HEK293 (cell line): ENCODE measurements around the gene DCHS2.

ENCODE experiments used
- CTCF ChIA-PET: fragments of 350-600 bp; formaldehyde crosslinking; extraction: SDS; loops from one replicate; lab custom pipeline; 2021; ENCODE audit warnings: antibody characterized with exemption; lab: Yijun Ruan, JAX
- POLR2A ChIA-PET: fragments of 300-600 bp; formaldehyde crosslinking; extraction: SDS; loops from one replicate; lab custom pipeline; 2020; ENCODE audit warnings: antibody characterized with exemption, inconsistent platforms; lab: Yijun Ruan, JAX
- H3K27ac ChIP-seq: fragments of 200-500 bp; sonication (Bioruptor generic); 2 replicates; pipeline ENCODE4 v1.5.1; 2014; ENCODE audit warnings: low read depth, low read length, control low read depth, inconsistent platforms; ENCODE audit errors: extremely low read depth
- H3K36me3 ChIP-seq, 2 experiments: fragments of 200-500 bp in 1 of 2; sonication (Bioruptor generic) in 1 of 2; 1 replicate in 1 of 2; 2 replicates in 1 of 2; pipeline ENCODE4 v1.5.1; 2014 to 2017; ENCODE audit warnings: inconsistent platforms in 2 of 2, low read length in 2 of 2; ENCODE audit not compliant: control insufficient read depth in 2 of 2, insufficient read depth in 1 of 2
- H3K4me1 ChIP-seq: fragments of 200-500 bp; sonication (Bioruptor generic); 2 replicates; pipeline ENCODE4 v1.5.1; 2014; ENCODE audit warnings: mild to moderate bottlenecking, low read length, inconsistent platforms; ENCODE audit not compliant: control insufficient read depth, insufficient read depth
- H3K4me3 ChIP-seq: 2 replicates; pipeline ENCODE4 v1.5.1; 2011; ENCODE audit warnings: low read depth, mild to moderate bottlenecking, control low read depth, low read length, moderate library complexity
- H3K9me3 ChIP-seq: fragments of 200-500 bp; sonication (Bioruptor generic); 2 replicates; pipeline ENCODE4 v1.5.1; 2014; ENCODE audit warnings: low read depth, low read length, inconsistent platforms; ENCODE audit not compliant: control insufficient read depth, insufficient read depth
- INSM2 ChIP-seq: fragments of 450-650 bp; formaldehyde crosslinking; IDR thresholded peaks from 2 replicates; pipeline ENCODE4 v1.5.1; 2016; ENCODE audit warnings: missing biosample characterization, missing genetic modification characterization
- OVOL3 ChIP-seq: fragments of 450-650 bp; formaldehyde crosslinking; IDR thresholded peaks from 2 replicates; pipeline ENCODE4 v1.5.1; 2016; ENCODE audit warnings: missing biosample characterization, missing genetic modification characterization
- REPIN1 ChIP-seq: fragments of 450-650 bp; formaldehyde crosslinking; IDR thresholded peaks from 2 replicates; pipeline ENCODE4 v1.5.1; 2017; ENCODE audit warnings: missing biosample characterization, missing genetic modification characterization, low read depth
- WT1 ChIP-seq: fragments of 450-650 bp; formaldehyde crosslinking; IDR thresholded peaks from 2 replicates; pipeline ENCODE4 v1.5.1; 2016; ENCODE audit warnings: missing biosample characterization, missing genetic modification characterization
- ZBTB7A ChIP-seq: fragments of 450-650 bp; formaldehyde crosslinking; IDR thresholded peaks from 2 replicates; pipeline ENCODE4 v1.5.1; 2016; ENCODE audit warnings: low read depth, missing biosample characterization, missing genetic modification characterization
- ZNF10 ChIP-seq: fragments of 450-650 bp; formaldehyde crosslinking; IDR thresholded peaks from 2 replicates; pipeline ENCODE4 v1.5.1; 2017; ENCODE audit warnings: missing biosample characterization, missing genetic modification characterization
- ZNF133 ChIP-seq: fragments of 450-650 bp; formaldehyde crosslinking; IDR thresholded peaks from 2 replicates; pipeline ENCODE4 v1.5.1; 2016; ENCODE audit warnings: missing biosample characterization, missing genetic modification characterization
- ZNF18 ChIP-seq: fragments of 450-650 bp; formaldehyde crosslinking; IDR thresholded peaks from 2 replicates; pipeline ENCODE4 v1.5.1; 2016; ENCODE audit warnings: missing biosample characterization, missing genetic modification characterization
- ZNF202 ChIP-seq: fragments of 450-650 bp; formaldehyde crosslinking; IDR thresholded peaks from 2 replicates; pipeline ENCODE4 v1.5.1; 2016; ENCODE audit warnings: missing biosample characterization, missing genetic modification characterization, borderline replicate concordance
- ZNF311 ChIP-seq: fragments of 450-650 bp; formaldehyde crosslinking; IDR thresholded peaks from 2 replicates; pipeline ENCODE4 v1.5.1; 2017; ENCODE audit warnings: missing biosample characterization, missing genetic modification characterization, borderline replicate concordance
- ZNF341 ChIP-seq: fragments of 450-650 bp; formaldehyde crosslinking; IDR thresholded peaks from 2 replicates; pipeline ENCODE4; 2016; ENCODE audit warnings: low read depth, missing biosample characterization, missing genetic modification characterization
- ZNF473 ChIP-seq: fragments of 450-650 bp; formaldehyde crosslinking; IDR thresholded peaks from 2 replicates; pipeline ENCODE4 v1.5.1; 2017; ENCODE audit warnings: missing biosample characterization, missing genetic modification characterization
- ZNF514 ChIP-seq: fragments of 450-650 bp; formaldehyde crosslinking; IDR thresholded peaks from 2 replicates; pipeline ENCODE4 v1.5.1; 2016; ENCODE audit warnings: missing biosample characterization, missing genetic modification characterization
- ZNF529 ChIP-seq: fragments of 450-650 bp; formaldehyde crosslinking; IDR thresholded peaks from 2 replicates; pipeline ENCODE4 v1.5.1; 2017; ENCODE audit warnings: missing genetic modification characterization, missing biosample characterization; ENCODE audit not compliant: insufficient replicate concordance
- ZNF530 ChIP-seq: fragments of 450-650 bp; formaldehyde crosslinking; IDR thresholded peaks from 2 replicates; pipeline ENCODE4 v1.5.1; 2016; ENCODE audit warnings: low read depth, missing biosample characterization, missing genetic modification characterization
- ZNF555 ChIP-seq: fragments of 450-650 bp; formaldehyde crosslinking; conservative IDR thresholded peaks from 2 replicates; pipeline ENCODE4 v1.5.1; 2017; ENCODE audit warnings: missing biosample characterization, mild to moderate bottlenecking, missing genetic modification characterization, inconsistent platforms
- ZNF585B ChIP-seq: fragments of 450-650 bp; formaldehyde crosslinking; IDR thresholded peaks from 2 replicates; pipeline ENCODE4 v1.5.1; 2016; ENCODE audit warnings: missing biosample characterization, missing genetic modification characterization
- ZNF624 ChIP-seq: fragments of 450-650 bp; formaldehyde crosslinking; IDR thresholded peaks from 2 replicates; pipeline ENCODE4 v1.5.1; 2017; ENCODE audit warnings: missing biosample characterization, missing genetic modification characterization
- ZNF626 ChIP-seq: fragments of 450-650 bp; sonication (Bioruptor Pico); formaldehyde crosslinking; IDR thresholded peaks from 2 replicates; pipeline ENCODE4 v1.5.1; 2018; ENCODE audit warnings: missing biosample characterization, missing genetic modification characterization, inconsistent platforms
- ZNF747 ChIP-seq: fragments of 450-650 bp; formaldehyde crosslinking; IDR thresholded peaks from 2 replicates; pipeline ENCODE4 v1.5.1; 2016; ENCODE audit warnings: missing biosample characterization, missing genetic modification characterization
- ZNF843 ChIP-seq: fragments of 450-650 bp; formaldehyde crosslinking; IDR thresholded peaks from 2 replicates; pipeline ENCODE4 v1.5.1; 2016; ENCODE audit warnings: missing biosample characterization, missing genetic modification characterization
- ZSCAN16 ChIP-seq: fragments of 450-650 bp; formaldehyde crosslinking; IDR thresholded peaks from 2 replicates; pipeline ENCODE4 v1.5.1; 2016; ENCODE audit warnings: missing biosample characterization, missing genetic modification characterization
- TF ChIP-seq, protein P1 (sequence below): fragments of 450-650 bp; formaldehyde crosslinking; IDR thresholded peaks from 2 replicates; pipeline ENCODE4 v1.5.1; 2016; ENCODE audit warnings: missing biosample characterization, missing genetic modification characterization
- TF ChIP-seq, protein P2 (sequence below): fragments of 450-650 bp; formaldehyde crosslinking; IDR thresholded peaks from 2 replicates; pipeline ENCODE4 v1.5.1; 2016; ENCODE audit warnings: missing biosample characterization, missing genetic modification characterization

Gene DCHS2

GRCh38 chr4:154450966-154451365 is 40.6 kb downstream of the DCHS2 start (continued):
- TF ChIP-seq ZBTB7A (tag by site-specific recombination) (no peak), ZNF10 (no peak), ZNF530 (no peak), ZNF18 (tag by site-specific recombination) (no peak), ZNF341 (tag by site-specific recombination) (no peak), ZNF626 (no peak), ZNF473 (tag by site-specific recombination) (no peak), ZNF624 (tag by site-specific recombination) (no peak), ZNF514 (tag by site-specific recombination) (no peak), ZSCAN16 (tag by site-specific recombination) (no peak)
- TF ChIP-seq, protein P1, sequence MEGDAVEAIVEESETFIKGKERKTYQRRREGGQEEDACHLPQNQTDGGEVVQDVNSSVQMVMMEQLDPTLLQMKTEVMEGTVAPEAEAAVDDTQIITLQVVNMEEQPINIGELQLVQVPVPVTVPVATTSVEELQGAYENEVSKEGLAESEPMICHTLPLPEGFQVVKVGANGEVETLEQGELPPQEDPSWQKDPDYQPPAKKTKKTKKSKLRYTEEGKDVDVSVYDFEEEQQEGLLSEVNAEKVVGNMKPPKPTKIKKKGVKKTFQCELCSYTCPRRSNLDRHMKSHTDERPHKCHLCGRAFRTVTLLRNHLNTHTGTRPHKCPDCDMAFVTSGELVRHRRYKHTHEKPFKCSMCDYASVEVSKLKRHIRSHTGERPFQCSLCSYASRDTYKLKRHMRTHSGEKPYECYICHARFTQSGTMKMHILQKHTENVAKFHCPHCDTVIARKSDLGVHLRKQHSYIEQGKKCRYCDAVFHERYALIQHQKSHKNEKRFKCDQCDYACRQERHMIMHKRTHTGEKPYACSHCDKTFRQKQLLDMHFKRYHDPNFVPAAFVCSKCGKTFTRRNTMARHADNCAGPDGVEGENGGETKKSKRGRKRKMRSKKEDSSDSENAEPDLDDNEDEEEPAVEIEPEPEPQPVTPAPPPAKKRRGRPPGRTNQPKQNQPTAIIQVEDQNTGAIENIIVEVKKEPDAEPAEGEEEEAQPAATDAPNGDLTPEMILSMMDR: no peak

DNA sequence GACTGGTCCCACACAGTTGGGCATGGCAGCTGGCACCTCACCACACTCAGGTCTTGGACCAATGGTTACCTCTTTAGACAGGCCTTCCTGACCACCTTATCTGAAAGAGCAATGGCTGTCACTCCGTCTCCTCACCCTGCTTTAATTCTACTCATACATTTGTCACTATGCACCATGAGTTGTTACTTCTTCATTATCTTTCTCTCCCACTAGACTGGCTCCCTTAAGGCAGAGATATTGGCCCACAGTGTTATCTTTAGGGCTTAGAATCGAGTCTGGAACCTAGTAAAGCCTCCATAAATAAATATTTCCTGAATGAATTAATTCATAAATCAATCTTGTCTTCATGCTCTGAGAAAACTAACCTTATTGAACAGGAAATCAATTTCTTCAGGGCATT is 46.6 kb downstream of the DCHS2 start:
- Histone ChIP-seq H3K4me1 (no peaks in the 10 kb centered on the region), H3K9me3 (no peaks in the 10 kb centered on the region), H3K4me3 (no peak overlapping the region), H3K36me3 (no peaks in the 10 kb centered on the region), H3K27ac (no peak overlapping the region)
- ChIA-PET POLR2A (no interaction called here), CTCF (no interaction called here)
- TF ChIP-seq ZSCAN16 (tag by site-specific recombination) (no peak), INSM2 (tag by site-specific recombination) (no peak)

GRCh38 chr4:154441982-154442381 is 49.6 kb downstream of the DCHS2 start:
- Histone ChIP-seq H3K4me1 (no peaks in the 10 kb centered on the region), H3K4me3 (no peak overlapping the region), H3K36me3 (no peaks in the 10 kb centered on the region), H3K27ac (no peak overlapping the region), H3K9me3 (no peaks in the 10 kb centered on the region)
- CTCF ChIA-PET: interaction anchor here (0.7 kb wide), 1 partner anchor 115 kb away, joined by 3 read pairs; no protein-coding TSS in a partner anchor
- POLR2A ChIA-PET: no interaction called here
- TF ChIP-seq ZNF747 (no peak), ZNF843 (tag by site-specific recombination) (no peak), ZNF529 (tag by site-specific recombination) (no peak), ZNF133 (tag by site-specific recombination) (no peak), ZNF555 (tag by site-specific recombination) (no peak), ZNF585B (tag by site-specific recombination) (no peak), OVOL3 (tag by site-specific recombination) (no peak), WT1 (tag by site-specific recombination) (no peak), ZNF202 (no peak), REPIN1 (no peak), ZNF311 (tag by site-specific recombination) (no peak)
- TF ChIP-seq, protein P2, sequence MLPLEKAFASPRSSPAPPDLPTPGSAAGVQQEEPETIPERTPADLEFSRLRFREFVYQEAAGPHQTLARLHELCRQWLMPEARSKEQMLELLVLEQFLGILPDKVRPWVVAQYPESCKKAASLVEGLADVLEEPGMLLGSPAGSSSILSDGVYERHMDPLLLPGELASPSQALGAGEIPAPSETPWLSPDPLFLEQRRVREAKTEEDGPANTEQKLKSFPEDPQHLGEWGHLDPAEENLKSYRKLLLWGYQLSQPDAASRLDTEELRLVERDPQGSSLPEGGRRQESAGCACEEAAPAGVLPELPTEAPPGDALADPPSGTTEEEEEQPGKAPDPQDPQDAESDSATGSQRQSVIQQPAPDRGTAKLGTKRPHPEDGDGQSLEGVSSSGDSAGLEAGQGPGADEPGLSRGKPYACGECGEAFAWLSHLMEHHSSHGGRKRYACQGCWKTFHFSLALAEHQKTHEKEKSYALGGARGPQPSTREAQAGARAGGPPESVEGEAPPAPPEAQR (tag by site-specific recombination): no peak
- TF ChIP-seq, all 188 proteins: peak for 0
